ENCODE results near the gene NLGN1. TPM values are rescaled to one million over a fixed set of nuclear protein-coding genes. Genes with fewer than 3 reads are reported as not detected.

Gene NLGN1
- total RNA-seq, 1 donor from 2014 or later = 34.8 TPM

GRCh38 chr3:173403376-173403775 is 5.8 kb downstream of the NLGN1 start:
- no peak overlapping the region for H3K27ac Mint-ChIP-seq
- no peak overlapping the region for H3K4me3 ChIP-seq
- no peak overlapping the region for H3K27ac ChIP-seq
- no peaks in the 10 kb centered on the region for H3K9me3 Mint-ChIP-seq
- no peak overlapping the region for H3K4me3 Mint-ChIP-seq
- no peaks in the 10 kb centered on the region for H3K36me3 Mint-ChIP-seq
- H2AFZ ChIP-seq (replicated peaks) = no peak overlapping the region
- no peaks in the 10 kb centered on the region for H3K27me3 ChIP-seq
- peaks cover 14% of the 10 kb centered on the region for H3K4me1 ChIP-seq
- no peaks in the 10 kb centered on the region for H3K36me3 ChIP-seq
- no peak for DNase-seq (ENCODE audit: low spot score)
- no peaks in the 10 kb centered on the region for H3K27me3 Mint-ChIP-seq (ENCODE audit: insufficient read depth, low read depth)
- no peak overlapping the region for H3K9ac ChIP-seq
- H3K9me3 ChIP-seq (ENCODE audit: low read depth) = no peaks in the 10 kb centered on the region
- peaks cover 8% of the 10 kb centered on the region for H3F3A ChIP-seq (ENCODE audit: low read depth)
- no peak overlapping the region for H3K4me2 ChIP-seq
- H4K20me1 ChIP-seq (ENCODE audit: low read depth) = no peaks in the 10 kb centered on the region
- TF ChIP-seq EZH2phosphoT487 (IDR thresholded peaks at IDR 0.05) = no peak
- no peak for TF ChIP-seq EZH2 (IDR thresholded peaks at IDR 0.05)
- TF ChIP-seq CTCF (IDR thresholded peaks at IDR 0.05) = no peak
- H3K79me2 ChIP-seq (ENCODE audit: low read depth) = peaks cover 7% of the 10 kb centered on the region
- H3K4me1 Mint-ChIP-seq = peaks cover 10% of the 10 kb centered on the region

GRCh38 chr3:173404156-173404555 is 6.6 kb downstream of the NLGN1 start:
- Histone ChIP-seq H3K79me2 (ENCODE audit: low read depth) (no peaks in the 10 kb centered on the region), H3K4me2 (no peak overlapping the region), H2AFZ (replicated peaks) (no peak overlapping the region), H3K9ac (no peak overlapping the region), H3K4me3 (no peak overlapping the region), H3K9me3 (ENCODE audit: low read depth) (no peaks in the 10 kb centered on the region), H3K27ac (no peak overlapping the region), H3K36me3 (no peaks in the 10 kb centered on the region), H4K20me1 (ENCODE audit: low read depth) (no peaks in the 10 kb centered on the region), H3K27me3 (no peaks in the 10 kb centered on the region), H3F3A (ENCODE audit: low read depth) (no peaks in the 10 kb centered on the region), H3K4me1 (peaks cover 6% of the 10 kb centered on the region)
- Mint-ChIP-seq H3K27me3 (ENCODE audit: insufficient read depth, low read depth) (no peaks in the 10 kb centered on the region), H3K27ac (no peak overlapping the region), H3K36me3 (no peaks in the 10 kb centered on the region), H3K4me1 (peaks cover 8% of the 10 kb centered on the region), H3K4me3 (no peak overlapping the region), H3K9me3 (no peaks in the 10 kb centered on the region)
- no peak for TF ChIP-seq EZH2phosphoT487 (IDR thresholded peaks at IDR 0.05)
- no peak for TF ChIP-seq CTCF (IDR thresholded peaks at IDR 0.05)
- TF ChIP-seq EZH2 (IDR thresholded peaks at IDR 0.05) = no peak
- no peak for DNase-seq (ENCODE audit: low spot score)

- H3K27ac Mint-ChIP-seq = no peak overlapping the region
- DNase-seq (ENCODE audit: low spot score) = no peak
- no peaks in the 10 kb centered on the region for H3K36me3 ChIP-seq
- H3F3A ChIP-seq (ENCODE audit: low read depth) = no peaks in the 10 kb centered on the region
- no peaks in the 10 kb centered on the region for H3K27me3 Mint-ChIP-seq (ENCODE audit: insufficient read depth, low read depth)
- H3K27me3 ChIP-seq = no peaks in the 10 kb centered on the region
- peaks cover 2% of the 10 kb centered on the region for H3K36me3 Mint-ChIP-seq
- TF ChIP-seq CTCF (IDR thresholded peaks at IDR 0.05) = no peak
- no peak for TF ChIP-seq EZH2phosphoT487 (IDR thresholded peaks at IDR 0.05)
- TF ChIP-seq EZH2 (IDR thresholded peaks at IDR 0.05) = no peak
- peaks cover 11% of the 10 kb centered on the region for H3K4me1 ChIP-seq
- no peak overlapping the region for H3K4me3 ChIP-seq
- H3K4me3 Mint-ChIP-seq = no peak overlapping the region
- no peaks in the 10 kb centered on the region for H3K9me3 Mint-ChIP-seq
- no peak overlapping the region for H3K27ac ChIP-seq
- no peak overlapping the region for H2AFZ ChIP-seq (replicated peaks)
- H3K4me1 Mint-ChIP-seq = peaks cover 14% of the 10 kb centered on the region
- H4K20me1 ChIP-seq (ENCODE audit: low read depth) = no peaks in the 10 kb centered on the region
- H3K4me2 ChIP-seq = no peak overlapping the region
- no peaks in the 10 kb centered on the region for H3K9me3 ChIP-seq (ENCODE audit: low read depth)
- no peaks in the 10 kb centered on the region for H3K79me2 ChIP-seq (ENCODE audit: low read depth)
- no peak overlapping the region for H3K9ac ChIP-seq
Observed at GRCh38 chr3:173410436-173410835, 12.9 kb downstream of the NLGN1 start.
